GM18507 (cell line): Measurements from ENCODE around the gene SEC14L1.

Source experiments
- DNase-seq: peaks from one replicate; pipeline ENCODE4 v3.0.0; 2011; ENCODE audit warnings: low read depth; ENCODE audit not compliant: insufficient read length; ENCODE audit errors: extremely low spot score
- FAIRE-seq: peaks from 2 replicates; lab custom pipeline; 2011; peaks lifted over from hg19 to GRCh38; lab: Jason Lieb, UNC

Gene SEC14L1

GRCh38 chr17:77227461-77228240 lies 86.9 kb downstream of the SEC14L1 start:
- FAIRE-seq (no peak), DNase-seq (no peak)

- FAIRE-seq (no peak), DNase-seq (no peak)
These were observed 87.5 kb downstream of the SEC14L1 start for GRCh38 chr17:77228241-77228752.

DNA sequence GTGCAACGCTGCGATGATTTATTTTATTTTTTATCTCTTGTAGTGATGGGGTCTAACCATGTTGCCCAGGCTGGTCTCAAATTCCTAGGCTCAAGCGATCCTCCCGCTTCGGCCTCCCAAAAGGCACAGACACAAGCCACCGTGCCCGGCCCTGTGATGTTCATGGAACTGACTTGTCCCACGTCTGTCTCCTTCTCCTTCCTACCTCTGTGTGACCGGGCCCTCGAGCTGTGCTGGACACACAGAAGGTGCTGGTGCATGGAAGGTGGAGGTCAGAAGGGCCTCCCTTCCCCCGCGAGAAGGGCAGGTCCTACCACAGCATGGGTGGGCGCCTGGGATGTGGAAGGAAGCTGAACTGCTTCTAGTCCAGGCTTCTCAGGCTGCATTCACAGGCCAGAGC lies 88.0 kb downstream of the SEC14L1 start:
- DNase-seq (no peak), FAIRE-seq (no peak)

- no peak for DNase-seq
- no peak for FAIRE-seq
These were observed 89.1 kb downstream of the SEC14L1 start for GRCh38 chr17:77229786-77230435.

DNA sequence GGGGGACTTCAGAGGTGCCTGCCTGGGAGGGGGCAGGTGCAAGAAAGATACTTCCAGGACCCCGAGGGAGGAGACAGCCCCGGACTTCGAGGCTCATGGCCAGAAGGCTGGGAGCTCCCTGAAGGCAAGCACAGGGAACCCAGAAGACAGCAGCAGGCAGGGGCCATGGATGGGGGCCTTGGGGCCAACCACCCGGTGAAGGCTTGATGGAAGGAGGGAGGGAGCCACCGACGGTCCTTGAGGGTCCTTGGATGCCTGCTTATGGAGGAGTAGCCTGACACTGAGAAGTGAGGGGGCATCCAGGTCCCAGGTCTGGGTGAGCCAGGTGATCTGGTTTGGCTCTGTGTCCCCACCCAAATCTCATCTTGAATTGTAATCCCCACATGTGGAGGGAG lies 89.7 kb downstream of the SEC14L1 start:
- FAIRE-seq: no peak

DNA sequence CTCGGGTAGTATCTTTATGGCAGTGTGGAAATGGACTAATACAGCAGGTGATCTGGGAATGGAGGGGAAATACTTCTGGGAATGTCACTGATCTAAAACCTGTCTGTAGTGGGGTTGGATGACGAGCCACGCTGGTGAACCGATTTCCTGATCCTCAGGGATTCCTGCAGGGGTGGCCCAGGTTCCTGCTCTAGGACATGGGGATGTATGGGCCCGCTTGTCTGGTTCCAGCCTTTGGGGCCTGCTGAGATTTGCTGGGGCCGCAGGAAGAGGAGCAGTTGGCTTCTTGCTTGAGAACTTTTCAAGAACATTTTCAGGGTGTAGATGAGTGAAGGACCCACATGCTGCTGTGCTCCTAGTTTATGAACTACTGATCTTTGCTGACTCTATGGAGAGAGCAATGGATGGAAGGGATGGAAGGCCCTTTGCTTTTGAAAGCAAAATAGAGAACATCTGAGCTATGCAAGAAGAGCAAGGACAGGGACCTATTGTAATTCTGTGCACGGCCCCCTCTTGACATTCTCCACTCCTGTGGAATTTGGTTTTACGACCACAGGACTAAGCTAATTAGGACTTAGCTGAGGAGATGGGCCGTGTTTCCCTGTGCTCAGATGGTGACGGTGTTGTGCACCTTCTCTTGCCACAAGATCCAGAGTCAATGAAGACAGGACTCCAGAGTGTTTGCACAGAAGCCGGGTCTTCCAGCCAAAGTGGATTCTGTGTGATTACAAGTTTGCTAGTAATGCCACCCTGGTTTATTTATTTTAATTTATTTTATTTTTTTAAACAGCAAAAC lies 90.5 kb downstream of the SEC14L1 start:
- DNase-seq (no peak), FAIRE-seq (no peak)

More for the DNA sequence above, 89.7 kb downstream of the SEC14L1 start:
- DNase-seq: no peak

GRCh38 chr17:77233127-77233526 lies 92.4 kb downstream of the SEC14L1 start:
- FAIRE-seq: no peak
- DNase-seq: no peak

DNA sequence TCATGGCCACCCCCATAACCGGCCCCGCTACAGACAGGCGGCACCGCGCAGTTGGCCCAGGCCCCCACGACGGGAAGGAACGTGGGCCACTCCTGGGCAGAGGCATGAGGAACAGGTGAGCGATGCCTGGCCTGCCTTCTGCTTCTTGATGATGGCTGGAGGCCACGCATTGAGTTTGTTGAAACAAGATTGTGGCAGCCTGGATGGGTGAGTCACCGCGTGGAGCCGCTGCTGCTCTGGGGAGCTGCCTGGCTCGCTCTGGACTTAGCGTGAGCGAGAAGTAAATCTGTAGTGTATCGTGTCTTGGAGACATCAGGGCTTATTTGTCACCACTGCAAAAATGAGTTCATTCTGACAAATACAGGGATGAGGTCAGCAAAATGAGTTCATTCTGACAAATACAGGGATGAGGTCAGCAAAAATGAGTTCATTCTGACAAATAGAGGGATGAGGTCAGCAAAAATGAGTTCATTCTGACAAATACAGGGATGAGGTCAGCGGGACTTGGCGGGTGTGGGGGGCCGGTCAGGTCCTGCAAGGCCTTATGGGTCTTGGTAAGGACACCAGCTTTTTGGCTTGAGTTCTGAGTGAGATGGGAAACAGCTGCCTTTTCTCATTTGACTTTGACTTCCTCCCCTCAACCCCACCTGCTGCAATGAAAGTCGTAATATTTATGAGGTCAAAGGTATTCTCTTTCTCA lies 93.0 kb downstream of the SEC14L1 start:
- FAIRE-seq: peak; percentile 90
- no peak for DNase-seq

- no peak for DNase-seq
- no peak for FAIRE-seq
These were observed 93.9 kb downstream of the SEC14L1 start for GRCh38 chr17:77234695-77235094.

- DNase-seq (peak; percentile 29), FAIRE-seq (peak; percentile 62)
These were observed 94.7 kb downstream of the SEC14L1 start for GRCh38 chr17:77235370-77235941.

GRCh38 chr17:77237232-77238008 lies 96.7 kb downstream of the SEC14L1 start:
- DNase-seq: no peak
- FAIRE-seq: no peak

- no peak for FAIRE-seq
- no peak for DNase-seq
These were observed 100.2 kb downstream of the SEC14L1 start for GRCh38 chr17:77240976-77241375.

- DNase-seq (no peak), FAIRE-seq (no peak)
These were observed 101.5 kb downstream of the SEC14L1 start for GRCh38 chr17:77242118-77242851.

GRCh38 chr17:77245162-77245926 lies 104.6 kb downstream of the SEC14L1 start:
- DNase-seq (peak; percentile 49), FAIRE-seq (peak; percentile 92)

DNA sequence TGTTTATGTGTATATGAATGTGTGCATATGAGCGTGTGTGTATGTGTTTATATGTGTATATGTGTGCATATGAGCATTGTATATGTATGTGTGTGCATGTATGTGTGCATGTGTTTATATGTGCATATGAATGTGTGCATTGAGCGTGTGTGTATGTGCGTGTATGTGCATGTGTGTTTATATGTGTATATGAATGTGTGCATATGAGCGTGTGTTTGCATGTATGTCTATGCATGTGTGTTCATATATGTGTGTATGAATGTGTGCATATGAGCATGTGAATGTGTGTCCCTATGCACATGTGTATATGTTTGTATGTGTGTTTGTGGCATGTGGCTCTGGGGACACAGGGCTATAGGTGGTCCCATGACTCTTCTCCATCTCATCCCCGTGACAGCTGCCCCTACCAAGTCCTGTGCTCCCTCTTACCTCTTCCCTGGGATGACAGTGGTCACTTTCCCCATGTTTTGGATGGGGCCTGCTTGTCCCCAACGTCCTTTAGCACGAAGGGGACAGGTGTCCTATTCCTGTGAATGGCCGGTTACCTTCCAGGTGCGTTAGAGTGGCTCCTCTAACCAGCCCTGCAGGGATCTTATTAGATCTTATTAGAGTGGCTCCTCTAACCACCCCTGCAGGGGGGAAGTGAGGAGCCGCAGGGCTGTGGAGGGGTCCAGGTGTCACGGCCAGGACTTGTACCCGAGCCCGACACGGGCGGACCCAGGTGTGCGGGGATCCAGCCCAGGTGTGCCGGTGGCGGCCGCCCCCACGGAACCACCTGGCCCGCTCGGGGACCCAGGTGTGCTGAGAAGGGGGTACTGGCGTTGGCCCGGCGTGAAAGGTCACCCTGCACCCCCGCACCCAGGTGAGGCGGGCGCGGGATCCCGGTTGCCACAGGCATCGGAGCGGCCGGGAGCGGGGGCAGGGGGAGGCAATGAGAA lies 105.6 kb downstream of the SEC14L1 start:
- no peak for FAIRE-seq
- no peak for DNase-seq

DNA sequence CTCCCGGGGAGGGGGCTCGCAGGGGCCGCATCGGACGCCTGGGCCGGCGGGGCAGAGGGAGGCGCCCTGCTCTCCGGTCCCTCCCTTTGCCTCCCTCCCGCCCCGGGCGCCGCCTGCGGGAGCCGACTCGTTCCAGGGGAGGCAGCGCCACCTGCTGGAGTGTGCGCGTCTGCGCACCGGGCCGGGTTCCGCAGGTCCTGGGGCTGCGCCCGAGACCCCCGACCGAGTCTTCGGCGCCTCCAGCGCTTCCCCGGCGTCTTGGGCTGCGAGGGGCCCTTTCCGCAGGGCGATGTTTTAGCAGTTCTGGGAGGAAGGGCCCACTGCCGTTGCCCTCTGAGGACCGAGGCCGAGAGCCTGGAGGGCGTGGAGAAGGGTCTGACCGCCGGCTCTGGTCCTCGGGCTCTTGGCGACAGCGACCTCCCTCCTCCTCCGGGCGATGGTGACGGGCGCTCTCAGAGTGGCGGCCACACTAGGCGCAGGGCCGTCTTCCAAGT lies 106.3 kb downstream of the SEC14L1 start:
- DNase-seq (peak; percentile 89), FAIRE-seq (peak; percentile 84)
